Measurements from ENCODE around the gene IFIT1B.

IFIT1B gene

GRCh38 chr10:89395141-89395540, 17.3 kb downstream of the IFIT1B start:
- Histone ChIP-seq H2BK120ac (ENCODE audit: insufficient read depth, low read length, poor library complexity) (no peak overlapping the region), H3K4me2 (ENCODE audit: low read length) (no peak overlapping the region), H3K4me1 (ENCODE audit: control insufficient read depth in 1 of 2, insufficient read depth in 2 of 2, low read length in 2 of 2) (peaks cover 3 to 4% of the 10 kb centered on the region in 2 experiments), H3K4ac (ENCODE audit: low read depth, low read length) (no peak overlapping the region), H3K9me3 (ENCODE audit: insufficient read depth, low read depth, low read length) (no peaks in the 10 kb centered on the region), H4K91ac (ENCODE audit: low read depth, low read length) (no peak overlapping the region), H2AFZ (ENCODE audit: insufficient read depth, low read length, poor library complexity) (no peak overlapping the region), H3K27ac (ENCODE audit: low read depth, low read length) (no peak overlapping the region), H2BK5ac (ENCODE audit: low read depth, low read length, poor library complexity) (no peak overlapping the region), H3K27me3 (ENCODE audit: insufficient read depth, low read length) (no peaks in the 10 kb centered on the region), H3K36me3 (ENCODE audit: control insufficient read depth in 1 of 2, insufficient read depth in 2 of 2, low read length in 2 of 2) (no peaks in the 10 kb centered on the region), H3K14ac (ENCODE audit: low read length) (no peak overlapping the region), H4K12ac (ENCODE audit: low read depth, low read length) (no peak overlapping the region), H2AK5ac (ENCODE audit: low read length) (peak overlapping the region; percentile 91), H3K4me3 (ENCODE audit: low read depth, low read length) (no peak overlapping the region), H3K18ac (ENCODE audit: low read length) (no peak overlapping the region), H3K9ac (ENCODE audit: low read length) (no peak overlapping the region), H3K79me1 (ENCODE audit: low read length) (no peaks in the 10 kb centered on the region), H2BK12ac (ENCODE audit: low read length) (no peak overlapping the region), H4K8ac (ENCODE audit: low read depth, low read length) (no peak overlapping the region), H3K79me2 (ENCODE audit: control insufficient read depth, insufficient read depth, low read length, poor library complexity) (no peaks in the 10 kb centered on the region), H3K23ac (ENCODE audit: low read length) (no peak overlapping the region)
- no CpG with 5 or more reads among the region's 2 CpGs for WGBS (ENCODE audit: extremely low coverage, insufficient coverage, insufficient read length)
- no peak for DNase-seq

- no peak overlapping the region for H2BK120ac ChIP-seq (ENCODE audit: insufficient read depth, low read length, poor library complexity)
- no CpG with 5 or more reads among the region's 5 CpGs for WGBS (ENCODE audit: extremely low coverage, insufficient coverage, insufficient read length)
- no peak overlapping the region for H2AK5ac ChIP-seq (ENCODE audit: low read length)
- H3K4me3 ChIP-seq (ENCODE audit: low read depth, low read length), result no peak overlapping the region
- H2BK12ac ChIP-seq (ENCODE audit: low read length), result no peak overlapping the region
- H3K79me1 ChIP-seq (ENCODE audit: low read length), result no peaks in the 10 kb centered on the region
- H4K8ac ChIP-seq (ENCODE audit: low read depth, low read length), result no peak overlapping the region
- no peak overlapping the region for H2AFZ ChIP-seq (ENCODE audit: insufficient read depth, low read length, poor library complexity)
- no peak overlapping the region for H4K12ac ChIP-seq (ENCODE audit: low read depth, low read length)
- no peak overlapping the region for H3K18ac ChIP-seq (ENCODE audit: low read length)
- no peaks in the 10 kb centered on the region for H3K27me3 ChIP-seq (ENCODE audit: insufficient read depth, low read length)
- H3K23ac ChIP-seq (ENCODE audit: low read length), result no peak overlapping the region
- H3K9ac ChIP-seq (ENCODE audit: low read length), result no peak overlapping the region
- no peak overlapping the region for H3K4ac ChIP-seq (ENCODE audit: low read depth, low read length)
- H3K79me2 ChIP-seq (ENCODE audit: control insufficient read depth, insufficient read depth, low read length, poor library complexity), result no peaks in the 10 kb centered on the region
- H3K4me1 ChIP-seq (ENCODE audit: control insufficient read depth in 1 of 2, insufficient read depth in 2 of 2, low read length in 2 of 2), result peaks cover under 1 to 2% of the 10 kb centered on the region in 2 experiments
- no peak overlapping the region for H3K4me2 ChIP-seq (ENCODE audit: low read length)
- DNase-seq, result no peak
- no peaks in the 10 kb centered on the region for H3K36me3 ChIP-seq (ENCODE audit: control insufficient read depth in 1 of 2, insufficient read depth in 2 of 2, low read length in 2 of 2)
- H3K14ac ChIP-seq (ENCODE audit: low read length), result no peak overlapping the region
- H2BK5ac ChIP-seq (ENCODE audit: low read depth, low read length, poor library complexity), result no peak overlapping the region
- H4K91ac ChIP-seq (ENCODE audit: low read depth, low read length), result no peak overlapping the region
- no peak overlapping the region for H3K27ac ChIP-seq (ENCODE audit: low read depth, low read length)
- no peaks in the 10 kb centered on the region for H3K9me3 ChIP-seq (ENCODE audit: insufficient read depth, low read depth, low read length)
These were observed 20.3 kb downstream of the IFIT1B start for GRCh38 chr10:89398003-89398749.

GRCh38 chr10:89399956-89400355, 22.1 kb downstream of the IFIT1B start:
- no peaks in the 10 kb centered on the region for H3K79me2 ChIP-seq (ENCODE audit: control insufficient read depth, insufficient read depth, low read length, poor library complexity)
- H3K9ac ChIP-seq (ENCODE audit: low read length), result no peak overlapping the region
- no peak overlapping the region for H3K4me2 ChIP-seq (ENCODE audit: low read length)
- no peak overlapping the region for H2AK5ac ChIP-seq (ENCODE audit: low read length)
- no peak overlapping the region for H3K27ac ChIP-seq (ENCODE audit: low read depth, low read length)
- H4K12ac ChIP-seq (ENCODE audit: low read depth, low read length), result no peak overlapping the region
- H3K4me1 ChIP-seq (ENCODE audit: control insufficient read depth in 1 of 2, insufficient read depth in 2 of 2, low read length in 2 of 2), result no peaks in the 10 kb centered on the region
- no CpG with 5 or more reads among the region's 1 CpG for WGBS (ENCODE audit: extremely low coverage, insufficient coverage, insufficient read length)
- H3K27me3 ChIP-seq (ENCODE audit: insufficient read depth, low read length), result no peaks in the 10 kb centered on the region
- H3K14ac ChIP-seq (ENCODE audit: low read length), result no peak overlapping the region
- no peak overlapping the region for H3K18ac ChIP-seq (ENCODE audit: low read length)
- H4K91ac ChIP-seq (ENCODE audit: low read depth, low read length), result no peak overlapping the region
- no peaks in the 10 kb centered on the region for H3K79me1 ChIP-seq (ENCODE audit: low read length)
- H2BK5ac ChIP-seq (ENCODE audit: low read depth, low read length, poor library complexity), result no peak overlapping the region
- no peak overlapping the region for H2AFZ ChIP-seq (ENCODE audit: insufficient read depth, low read length, poor library complexity)
- no peak overlapping the region for H3K4ac ChIP-seq (ENCODE audit: low read depth, low read length)
- H3K4me3 ChIP-seq (ENCODE audit: low read depth, low read length), result no peak overlapping the region
- no peak for DNase-seq
- H3K36me3 ChIP-seq (ENCODE audit: control insufficient read depth in 1 of 2, insufficient read depth in 2 of 2, low read length in 2 of 2), result no peaks in the 10 kb centered on the region
- no peak overlapping the region for H4K8ac ChIP-seq (ENCODE audit: low read depth, low read length)
- no peak overlapping the region for H2BK12ac ChIP-seq (ENCODE audit: low read length)
- no peak overlapping the region for H3K23ac ChIP-seq (ENCODE audit: low read length)
- H3K9me3 ChIP-seq (ENCODE audit: insufficient read depth, low read depth, low read length), result no peaks in the 10 kb centered on the region
- no peak overlapping the region for H2BK120ac ChIP-seq (ENCODE audit: insufficient read depth, low read length, poor library complexity)

- Histone ChIP-seq H3K27ac (ENCODE audit: low read depth, low read length) (no peak overlapping the region), H3K14ac (ENCODE audit: low read length) (no peak overlapping the region), H3K18ac (ENCODE audit: low read length) (no peak overlapping the region), H3K4ac (ENCODE audit: low read depth, low read length) (no peak overlapping the region), H3K4me3 (ENCODE audit: low read depth, low read length) (no peak overlapping the region), H2BK12ac (ENCODE audit: low read length) (no peak overlapping the region), H3K4me2 (ENCODE audit: low read length) (no peak overlapping the region), H4K8ac (ENCODE audit: low read depth, low read length) (no peak overlapping the region), H3K23ac (ENCODE audit: low read length) (no peak overlapping the region), H3K36me3 (ENCODE audit: control insufficient read depth in 1 of 2, insufficient read depth in 2 of 2, low read length in 2 of 2) (no peaks in the 10 kb centered on the region), H3K79me1 (ENCODE audit: low read length) (no peaks in the 10 kb centered on the region), H2AFZ (ENCODE audit: insufficient read depth, low read length, poor library complexity) (no peak overlapping the region), H3K27me3 (ENCODE audit: insufficient read depth, low read length) (no peaks in the 10 kb centered on the region), H3K9ac (ENCODE audit: low read length) (no peak overlapping the region), H2AK5ac (ENCODE audit: low read length) (no peak overlapping the region), H2BK120ac (ENCODE audit: insufficient read depth, low read length, poor library complexity) (no peak overlapping the region), H3K9me3 (ENCODE audit: insufficient read depth, low read depth, low read length) (no peaks in the 10 kb centered on the region), H2BK5ac (ENCODE audit: low read depth, low read length, poor library complexity) (no peak overlapping the region), H4K91ac (ENCODE audit: low read depth, low read length) (no peak overlapping the region), H3K4me1 (ENCODE audit: control insufficient read depth in 1 of 2, insufficient read depth in 2 of 2, low read length in 2 of 2) (no peaks in the 10 kb centered on the region), H3K79me2 (ENCODE audit: control insufficient read depth, insufficient read depth, low read length, poor library complexity) (no peaks in the 10 kb centered on the region), H4K12ac (ENCODE audit: low read depth, low read length) (no peak overlapping the region)
- no peak for DNase-seq
- WGBS (ENCODE audit: extremely low coverage, insufficient coverage, insufficient read length), result no CpG with 5 or more reads among the region's 2 CpGs
These were observed 25.2 kb downstream of the IFIT1B start for GRCh38 chr10:89403043-89403442.

Data from trophoblast cell (in vitro differentiated cells and primary cell).